ENCODE results near the gene WSCD2.

The WSCD2 gene

DNA sequence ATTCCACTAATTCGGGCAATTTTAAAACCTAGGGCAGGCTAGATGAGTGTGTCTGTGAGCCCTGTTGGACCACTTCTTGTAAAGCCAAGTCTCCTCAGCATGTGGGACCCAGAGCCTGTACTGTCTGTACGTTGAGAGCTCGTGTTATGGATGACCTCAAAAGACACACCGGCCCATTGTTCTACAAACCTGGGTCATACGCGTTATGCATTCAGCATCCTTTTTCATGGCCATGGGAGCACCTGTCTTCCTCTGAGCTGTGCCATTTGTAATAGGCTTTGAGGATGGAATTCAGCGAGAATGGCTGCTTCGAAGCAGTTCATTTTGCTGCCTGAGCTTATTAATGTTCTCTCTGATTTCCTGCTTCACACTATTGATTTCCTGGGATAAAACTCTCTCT, 15.0 kb downstream of the WSCD2 start:
- no peaks in the 10 kb centered on the region for H3K36me3 ChIP-seq (ENCODE audit: control insufficient read depth in 1 of 2, insufficient read depth in 2 of 2, low read length in 2 of 2)
- no peak overlapping the region for H3K27ac ChIP-seq (ENCODE audit: low read length)
- no peaks in the 10 kb centered on the region for H3K9me3 ChIP-seq (ENCODE audit: control insufficient read depth in 1 of 2, low read length in 2 of 2)
- H3K4me1 ChIP-seq (ENCODE audit: control insufficient read depth in 1 of 2, insufficient read depth in 2 of 2, low read length in 2 of 2), result no peaks in the 10 kb centered on the region
- no peak overlapping the region for H3K4me3 ChIP-seq (ENCODE audit: low read depth in 1 of 2, low read length in 2 of 2)
- peaks cover 4% of the 10 kb centered on the region for H3K27me3 ChIP-seq (ENCODE audit: low read depth, low read length)

DNA sequence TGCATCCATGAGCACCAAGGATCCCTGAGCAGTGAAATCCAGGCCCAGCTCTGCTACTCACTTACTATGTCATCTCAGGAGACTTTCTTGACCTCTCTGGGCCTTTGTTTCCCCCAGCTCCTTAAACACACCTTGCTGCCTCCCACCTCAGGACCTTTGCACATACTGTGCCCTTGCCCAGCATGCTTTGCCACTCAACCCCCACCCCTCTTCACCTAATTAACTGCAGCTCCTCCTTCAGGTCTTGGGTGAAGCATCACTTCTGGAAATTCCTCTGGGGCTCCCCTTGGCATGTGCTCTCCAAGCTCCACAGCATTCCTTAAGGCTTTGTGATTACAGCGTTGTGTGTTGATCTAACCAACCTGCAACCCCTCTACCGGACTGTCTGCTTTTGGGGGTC, 15.9 kb downstream of the WSCD2 start:
- H3K4me1 ChIP-seq (ENCODE audit: control insufficient read depth in 1 of 2, insufficient read depth in 2 of 2, low read length in 2 of 2), result no peaks in the 10 kb centered on the region
- no peaks in the 10 kb centered on the region for H3K36me3 ChIP-seq (ENCODE audit: control insufficient read depth in 1 of 2, insufficient read depth in 2 of 2, low read length in 2 of 2)
- H3K9me3 ChIP-seq (ENCODE audit: control insufficient read depth in 1 of 2, low read length in 2 of 2), result no peaks in the 10 kb centered on the region
- peaks cover 4% of the 10 kb centered on the region for H3K27me3 ChIP-seq (ENCODE audit: low read depth, low read length)
- no peak overlapping the region for H3K4me3 ChIP-seq (ENCODE audit: low read depth in 1 of 2, low read length in 2 of 2)
- no peak overlapping the region for H3K27ac ChIP-seq (ENCODE audit: low read length)

DNA sequence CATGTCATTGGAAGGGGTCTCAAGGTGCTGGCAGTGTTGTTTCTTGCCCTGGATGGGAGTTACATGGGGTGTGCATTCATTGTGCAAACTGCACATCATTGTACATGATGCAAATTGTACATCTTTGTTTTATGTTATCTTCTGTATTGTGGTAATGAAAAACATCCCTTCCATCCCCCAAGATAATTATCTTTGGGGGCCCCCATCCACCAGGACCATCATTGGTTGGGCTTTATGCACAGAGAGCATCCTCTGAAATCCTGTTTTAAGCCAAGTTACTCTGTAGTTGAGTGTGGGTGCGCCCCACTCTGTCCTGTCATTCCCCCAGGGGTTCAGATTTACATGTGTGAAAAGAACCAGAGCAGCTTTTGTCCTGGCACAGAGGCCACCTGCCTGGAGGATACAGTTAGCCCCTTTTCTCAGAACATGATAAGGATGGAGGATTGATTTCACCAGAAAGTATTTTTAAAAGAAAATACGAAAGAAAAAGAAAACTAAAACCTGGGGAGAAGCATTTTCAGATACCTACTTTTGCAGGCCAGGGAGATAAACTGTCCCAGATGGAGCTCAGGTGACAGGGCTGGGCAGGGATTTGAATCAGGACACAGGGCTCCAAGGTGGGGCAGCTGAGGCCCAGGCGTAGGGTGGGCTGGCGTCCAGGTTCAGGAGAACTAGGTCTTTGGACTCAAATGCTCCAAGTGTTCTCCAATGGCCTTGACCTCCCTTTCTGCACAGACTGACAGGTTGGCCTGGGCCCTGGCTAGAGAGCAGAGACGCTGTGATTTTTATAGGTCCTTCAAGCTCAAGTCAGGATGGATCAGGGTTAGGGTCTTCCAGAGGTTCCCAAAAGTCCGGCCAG, 17.2 kb downstream of the WSCD2 start:
- Histone ChIP-seq H3K27ac (ENCODE audit: low read length) (no peak overlapping the region), H3K4me3 (ENCODE audit: low read depth in 1 of 2, low read length in 2 of 2) (no peak overlapping the region), H3K9me3 (ENCODE audit: control insufficient read depth in 1 of 2, low read length in 2 of 2) (no peaks in the 10 kb centered on the region), H3K27me3 (ENCODE audit: low read depth, low read length) (peaks cover 4% of the 10 kb centered on the region), H3K36me3 (ENCODE audit: control insufficient read depth in 1 of 2, insufficient read depth in 2 of 2, low read length in 2 of 2) (no peaks in the 10 kb centered on the region), H3K4me1 (ENCODE audit: control insufficient read depth in 1 of 2, insufficient read depth in 2 of 2, low read length in 2 of 2) (no peaks in the 10 kb centered on the region)

DNA sequence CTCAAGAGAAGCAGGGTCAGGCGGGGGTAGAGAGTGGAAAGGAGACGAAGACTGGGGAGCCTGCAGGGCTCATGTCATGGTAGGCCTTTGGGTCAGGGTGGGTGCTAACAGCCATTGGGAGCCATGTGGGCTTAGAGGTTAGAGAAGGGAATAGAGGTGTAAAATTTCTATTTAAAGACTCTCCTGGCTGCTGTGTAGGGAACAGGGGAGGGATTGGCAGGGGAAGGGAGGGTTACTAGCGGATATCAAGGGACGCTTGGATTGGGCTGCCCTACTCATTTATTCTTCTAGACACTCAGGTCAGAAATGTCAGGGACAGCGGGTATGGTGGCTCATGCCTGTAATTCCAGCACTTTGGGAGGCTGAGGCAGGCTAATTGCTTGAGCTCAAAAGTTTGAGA, 18.2 kb downstream of the WSCD2 start:
- Histone ChIP-seq H3K4me1 (ENCODE audit: control insufficient read depth in 1 of 2, insufficient read depth in 2 of 2, low read length in 2 of 2) (no peaks in the 10 kb centered on the region), H3K27ac (ENCODE audit: low read length) (no peak overlapping the region), H3K9me3 (ENCODE audit: control insufficient read depth in 1 of 2, low read length in 2 of 2) (no peaks in the 10 kb centered on the region), H3K4me3 (ENCODE audit: low read depth in 1 of 2, low read length in 2 of 2) (no peak overlapping the region), H3K27me3 (ENCODE audit: low read depth, low read length) (peaks cover 4% of the 10 kb centered on the region), H3K36me3 (ENCODE audit: control insufficient read depth in 1 of 2, insufficient read depth in 2 of 2, low read length in 2 of 2) (no peaks in the 10 kb centered on the region)

DNA sequence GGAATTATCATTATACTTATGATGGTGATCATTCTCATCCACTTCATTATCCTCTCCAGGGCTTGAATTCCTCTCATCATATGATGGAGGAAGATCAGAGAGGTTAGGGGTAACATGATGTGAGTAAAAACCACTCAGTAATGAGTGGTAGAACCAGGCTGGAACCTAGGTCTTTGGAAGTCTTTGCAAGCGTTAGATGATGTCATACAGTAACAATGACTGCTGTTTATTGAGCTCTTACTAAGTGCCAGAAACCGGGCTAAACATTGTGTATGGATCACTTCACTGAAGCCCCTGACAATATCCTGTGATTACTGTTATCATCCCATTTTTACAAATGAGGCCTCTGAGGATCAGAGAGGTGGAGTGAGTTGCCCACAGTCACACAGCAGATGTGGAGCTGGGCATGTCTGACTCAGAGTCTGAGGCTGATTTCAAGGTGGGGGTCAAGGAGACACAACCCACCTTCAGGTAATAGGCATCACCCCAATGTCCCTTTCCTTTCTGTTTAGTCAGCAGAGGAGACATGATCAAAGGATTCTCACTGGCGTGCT, 19.5 kb downstream of the WSCD2 start:
- Histone ChIP-seq H3K9me3 (ENCODE audit: control insufficient read depth in 1 of 2, low read length in 2 of 2) (no peaks in the 10 kb centered on the region), H3K27ac (ENCODE audit: low read length) (no peak overlapping the region), H3K4me1 (ENCODE audit: control insufficient read depth in 1 of 2, insufficient read depth in 2 of 2, low read length in 2 of 2) (no peaks in the 10 kb centered on the region), H3K4me3 (ENCODE audit: low read depth in 1 of 2, low read length in 2 of 2) (no peak overlapping the region), H3K27me3 (ENCODE audit: low read depth, low read length) (peaks cover 4% of the 10 kb centered on the region), H3K36me3 (ENCODE audit: control insufficient read depth in 1 of 2, insufficient read depth in 2 of 2, low read length in 2 of 2) (no peaks in the 10 kb centered on the region)

DNA sequence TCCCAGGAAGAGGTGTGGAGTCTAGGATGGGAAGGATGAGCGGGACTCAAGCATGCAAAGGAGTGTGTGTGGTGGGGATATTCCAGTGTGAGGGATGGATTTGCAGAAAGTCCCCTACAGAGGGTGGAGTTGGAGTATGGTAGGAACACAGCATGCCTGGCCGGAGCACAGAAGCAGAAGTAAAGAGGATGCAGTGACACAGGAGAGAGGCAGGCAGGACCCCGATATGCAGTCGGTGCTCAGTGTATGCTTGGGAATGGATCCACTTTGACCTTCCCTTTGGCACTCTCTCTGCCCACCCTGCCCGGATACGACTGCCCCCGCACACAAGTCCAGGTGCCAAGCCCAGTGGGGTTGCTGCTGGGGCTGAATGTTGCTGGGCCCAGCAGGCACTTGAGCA, 21.3 kb downstream of the WSCD2 start:
- Histone ChIP-seq H3K4me1 (ENCODE audit: control insufficient read depth in 1 of 2, insufficient read depth in 2 of 2, low read length in 2 of 2) (no peaks in the 10 kb centered on the region), H3K36me3 (ENCODE audit: control insufficient read depth in 1 of 2, insufficient read depth in 2 of 2, low read length in 2 of 2) (no peaks in the 10 kb centered on the region), H3K27ac (ENCODE audit: low read length) (no peak overlapping the region), H3K4me3 (ENCODE audit: low read depth in 1 of 2, low read length in 2 of 2) (no peak overlapping the region), H3K27me3 (ENCODE audit: low read depth, low read length) (no peaks in the 10 kb centered on the region), H3K9me3 (ENCODE audit: control insufficient read depth in 1 of 2, low read length in 2 of 2) (no peaks in the 10 kb centered on the region)

DNA sequence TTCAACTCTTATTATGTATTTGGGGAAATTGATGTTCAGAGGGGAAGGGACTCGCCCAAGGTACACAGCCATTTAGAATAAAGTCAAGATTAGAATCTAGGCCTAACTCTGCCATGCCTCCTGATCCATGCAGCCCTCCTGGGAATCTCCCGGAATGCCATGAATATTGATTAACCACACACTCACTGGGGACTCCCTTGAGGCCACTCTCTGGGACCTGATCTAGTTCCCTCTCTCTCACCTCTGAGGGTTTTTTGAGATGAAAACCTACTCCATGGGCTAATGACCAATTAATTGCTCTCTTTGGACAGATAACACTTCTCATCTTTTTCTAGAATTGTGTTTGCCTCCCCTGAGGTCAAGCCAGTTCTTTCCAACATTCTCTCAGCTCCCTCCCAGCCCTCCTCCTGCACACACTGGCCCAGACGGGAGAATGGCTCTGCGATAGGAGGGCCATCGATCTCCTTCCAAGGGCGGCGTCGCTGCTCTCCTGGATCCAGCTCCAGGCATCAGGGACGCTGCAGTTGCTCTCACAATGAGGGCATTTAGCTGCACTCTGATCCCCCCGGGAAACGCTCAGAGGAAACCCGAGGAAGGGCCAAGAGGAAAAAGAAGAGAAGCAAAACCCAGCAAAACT, 22.6 kb downstream of the WSCD2 start:
- H3K27me3 ChIP-seq (ENCODE audit: low read depth, low read length), result no peaks in the 10 kb centered on the region
- H3K4me1 ChIP-seq (ENCODE audit: control insufficient read depth in 1 of 2, insufficient read depth in 2 of 2, low read length in 2 of 2), result no peaks in the 10 kb centered on the region
- H3K4me3 ChIP-seq (ENCODE audit: low read depth in 1 of 2, low read length in 2 of 2), result no peak overlapping the region

DNA sequence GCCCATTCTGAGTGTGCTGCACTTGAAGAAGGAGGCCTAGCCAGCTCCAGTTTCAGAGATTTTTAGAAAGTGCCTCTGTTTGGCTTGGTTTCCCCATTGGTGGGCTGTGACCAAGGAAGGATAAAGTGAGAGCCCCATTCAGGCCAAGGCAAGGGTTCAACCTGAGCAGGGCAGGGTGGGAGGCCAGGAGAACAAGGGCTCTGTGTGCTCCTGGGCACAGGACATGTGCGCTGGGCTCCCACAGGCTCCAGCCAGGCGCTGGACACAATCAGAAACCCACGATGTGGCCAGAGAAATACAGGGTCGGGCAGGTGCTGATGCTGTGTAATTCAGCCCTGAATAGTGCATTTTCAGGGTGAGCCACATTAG, 23.1 kb downstream of the WSCD2 start:
- H3K9me3 ChIP-seq (ENCODE audit: control insufficient read depth in 1 of 2, low read length in 2 of 2), result no peaks in the 10 kb centered on the region
- H3K4me3 ChIP-seq (ENCODE audit: low read depth in 1 of 2, low read length in 2 of 2), result no peak overlapping the region
- H3K27ac ChIP-seq (ENCODE audit: low read length), result no peak overlapping the region
- no peaks in the 10 kb centered on the region for H3K36me3 ChIP-seq (ENCODE audit: control insufficient read depth in 1 of 2, insufficient read depth in 2 of 2, low read length in 2 of 2)
- no peaks in the 10 kb centered on the region for H3K4me1 ChIP-seq (ENCODE audit: control insufficient read depth in 1 of 2, insufficient read depth in 2 of 2, low read length in 2 of 2)
- H3K27me3 ChIP-seq (ENCODE audit: low read depth, low read length), result no peaks in the 10 kb centered on the region

More for the DNA sequence above, 22.6 kb downstream of the WSCD2 start:
- Histone ChIP-seq H3K36me3 (ENCODE audit: control insufficient read depth in 1 of 2, insufficient read depth in 2 of 2, low read length in 2 of 2) (no peaks in the 10 kb centered on the region), H3K9me3 (ENCODE audit: control insufficient read depth in 1 of 2, low read length in 2 of 2) (no peaks in the 10 kb centered on the region), H3K27ac (ENCODE audit: low read length) (no peak overlapping the region)

DNA sequence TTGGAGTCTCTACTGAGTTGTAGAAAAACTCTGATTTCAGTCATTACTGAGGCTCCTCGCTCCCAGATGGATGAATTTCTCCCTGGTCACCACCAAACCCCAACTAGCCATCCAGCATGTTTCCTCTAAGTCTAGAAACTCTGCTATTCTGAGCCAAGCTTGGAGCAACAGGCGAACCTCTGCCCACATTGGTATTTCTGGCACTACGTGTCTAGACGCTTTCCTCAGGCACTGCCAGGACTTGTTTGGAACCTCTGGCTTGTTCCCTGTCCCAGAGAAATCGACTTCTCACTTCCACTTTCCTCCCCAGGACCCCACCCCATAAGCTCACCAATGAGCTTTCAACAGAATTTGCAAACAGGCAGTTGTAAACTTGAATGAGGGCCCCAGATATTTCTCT, 27.6 kb downstream of the WSCD2 start:
- Histone ChIP-seq H3K27ac (ENCODE audit: low read length) (no peak overlapping the region), H3K27me3 (ENCODE audit: low read depth, low read length) (no peaks in the 10 kb centered on the region), H3K4me1 (ENCODE audit: control insufficient read depth in 1 of 2, insufficient read depth in 2 of 2, low read length in 2 of 2) (no peaks in the 10 kb centered on the region), H3K4me3 (ENCODE audit: low read depth in 1 of 2, low read length in 2 of 2) (no peak overlapping the region), H3K9me3 (ENCODE audit: control insufficient read depth in 1 of 2, low read length in 2 of 2) (no peaks in the 10 kb centered on the region), H3K36me3 (ENCODE audit: control insufficient read depth in 1 of 2, insufficient read depth in 2 of 2, low read length in 2 of 2) (no peaks in the 10 kb centered on the region)

DNA sequence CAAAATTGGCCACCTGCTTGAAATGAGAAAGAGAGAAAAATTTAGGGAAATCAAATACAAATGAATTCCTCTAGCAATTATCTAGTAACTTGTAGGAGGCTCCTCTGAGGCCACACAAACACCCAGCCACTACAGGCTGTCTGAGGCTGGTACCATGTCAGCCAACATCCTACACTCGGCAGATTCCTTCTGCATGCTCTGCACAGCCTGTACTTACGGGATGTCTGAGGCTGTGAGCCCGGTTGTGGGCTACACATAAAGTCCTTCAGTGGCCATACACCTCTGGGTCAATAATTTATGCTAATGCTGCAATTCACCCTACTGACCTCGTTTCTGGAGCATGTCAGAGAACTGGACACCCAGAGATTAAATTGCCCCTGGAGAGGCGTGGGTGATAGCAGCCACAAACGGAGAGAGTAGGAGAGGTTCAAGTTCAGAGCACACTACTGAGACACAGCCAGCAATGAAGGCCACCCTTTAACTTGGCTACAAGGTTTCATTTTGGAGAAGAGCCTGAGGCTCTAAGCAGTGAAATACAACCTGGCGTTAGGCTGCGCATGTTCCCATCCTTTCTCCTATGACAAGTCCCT, 28.9 kb downstream of the WSCD2 start:
- H3K9me3 ChIP-seq (ENCODE audit: control insufficient read depth in 1 of 2, low read length in 2 of 2), result no peaks in the 10 kb centered on the region
- no peaks in the 10 kb centered on the region for H3K4me1 ChIP-seq (ENCODE audit: control insufficient read depth in 1 of 2, insufficient read depth in 2 of 2, low read length in 2 of 2)
- no peak overlapping the region for H3K4me3 ChIP-seq (ENCODE audit: low read depth in 1 of 2, low read length in 2 of 2)
- H3K27ac ChIP-seq (ENCODE audit: low read length), result no peak overlapping the region
- no peaks in the 10 kb centered on the region for H3K36me3 ChIP-seq (ENCODE audit: control insufficient read depth in 1 of 2, insufficient read depth in 2 of 2, low read length in 2 of 2)
- no peaks in the 10 kb centered on the region for H3K27me3 ChIP-seq (ENCODE audit: low read depth, low read length)

DNA sequence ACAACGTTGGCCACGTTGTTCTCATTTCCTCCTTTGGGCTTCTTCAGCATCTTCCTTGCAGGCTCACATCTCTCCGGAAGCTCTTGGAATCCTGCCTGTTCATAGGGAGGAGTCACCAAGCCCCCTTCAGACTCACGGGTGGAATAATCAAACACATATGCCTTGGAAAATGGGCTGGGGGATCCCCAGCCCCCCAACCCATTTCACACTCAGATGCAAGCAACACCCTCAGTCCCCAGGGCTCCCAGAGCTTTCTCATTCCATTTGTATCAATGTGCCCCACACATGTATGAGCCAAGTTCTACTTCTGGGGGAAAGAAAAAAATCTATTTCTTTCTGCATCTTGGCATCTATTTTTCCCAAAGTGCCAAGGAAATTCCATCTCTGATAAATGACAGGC, 33.1 kb downstream of the WSCD2 start:
- Histone ChIP-seq H3K4me3 (ENCODE audit: low read depth in 1 of 2, low read length in 2 of 2) (no peak overlapping the region), H3K27me3 (ENCODE audit: low read depth, low read length) (no peaks in the 10 kb centered on the region), H3K4me1 (ENCODE audit: control insufficient read depth in 1 of 2, insufficient read depth in 2 of 2, low read length in 2 of 2) (no peaks in the 10 kb centered on the region), H3K27ac (ENCODE audit: low read length) (no peak overlapping the region), H3K36me3 (ENCODE audit: control insufficient read depth in 1 of 2, insufficient read depth in 2 of 2, low read length in 2 of 2) (no peaks in the 10 kb centered on the region), H3K9me3 (ENCODE audit: control insufficient read depth in 1 of 2, low read length in 2 of 2) (no peaks in the 10 kb centered on the region)

Data from muscle layer of duodenum (tissue), 2 donors.